Measurements from ENCODE around the gene PRKCB. TPM values are rescaled to one million over a fixed set of nuclear protein-coding genes. Genes with fewer than 3 reads are reported as not detected.
"Not testable (repeated sequence)": the region's sequence is repeated elsewhere in the genome, so short reads cannot be mapped to it uniquely, and the experiment has no call there.

Gene PRKCB
- total RNA-seq, 2 experiments from 2014 or later, result 75.8 to 82.6 TPM

GRCh38 chr16:23922406-23922805 is 86.6 kb downstream of the PRKCB start:
- Mint-ChIP-seq H3K27me3 (no peaks in the 10 kb centered on the region), H3K4me1 (peaks cover 53% of the 10 kb centered on the region), H3K36me3 (peaks cover 53% of the 10 kb centered on the region), H3K27ac (no peak overlapping the region), H3K4me3 (no peak overlapping the region), H3K9me3 (peaks cover 13% of the 10 kb centered on the region)
- DNase-seq, result no peak

DNA sequence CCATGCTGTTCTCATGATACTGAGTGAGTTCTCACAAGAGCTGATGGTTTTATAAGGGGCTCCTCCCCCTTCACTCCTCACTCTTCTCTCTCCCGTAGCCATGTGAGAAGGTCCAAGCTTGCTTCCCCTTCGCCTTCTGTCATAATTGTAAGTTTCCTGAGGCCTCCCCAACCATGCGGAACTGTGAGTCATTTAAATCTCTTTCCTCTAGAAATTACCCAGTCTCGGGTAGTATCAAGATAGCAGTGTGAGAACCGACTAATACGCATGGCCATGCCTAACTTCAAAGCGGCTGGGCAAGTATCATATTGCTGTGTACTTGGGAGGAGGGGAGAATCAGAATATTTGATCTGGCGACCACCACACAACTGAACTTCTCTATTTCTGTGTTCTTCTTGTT is 88.3 kb downstream of the PRKCB start:
- no peak for DNase-seq
- H3K4me3 Mint-ChIP-seq, result no peak overlapping the region
- peaks cover 48% of the 10 kb centered on the region for H3K36me3 Mint-ChIP-seq
- no peaks in the 10 kb centered on the region for H3K27me3 Mint-ChIP-seq
- H3K27ac Mint-ChIP-seq, result peak overlapping the region; percentile 47
- peaks cover 10% of the 10 kb centered on the region for H3K9me3 Mint-ChIP-seq
- H3K4me1 Mint-ChIP-seq, result peaks cover 54% of the 10 kb centered on the region

- no peak for DNase-seq
- no peak overlapping the region for H3K27ac Mint-ChIP-seq
- peaks cover 29% of the 10 kb centered on the region for H3K36me3 Mint-ChIP-seq
- no peak overlapping the region for H3K4me3 Mint-ChIP-seq
- H3K4me1 Mint-ChIP-seq, result peaks cover 28% of the 10 kb centered on the region
- H3K9me3 Mint-ChIP-seq, result no peaks in the 10 kb centered on the region
- H3K27me3 Mint-ChIP-seq, result no peaks in the 10 kb centered on the region
Observed at GRCh38 chr16:23927796-23928195, 92.0 kb downstream of the PRKCB start.

DNA sequence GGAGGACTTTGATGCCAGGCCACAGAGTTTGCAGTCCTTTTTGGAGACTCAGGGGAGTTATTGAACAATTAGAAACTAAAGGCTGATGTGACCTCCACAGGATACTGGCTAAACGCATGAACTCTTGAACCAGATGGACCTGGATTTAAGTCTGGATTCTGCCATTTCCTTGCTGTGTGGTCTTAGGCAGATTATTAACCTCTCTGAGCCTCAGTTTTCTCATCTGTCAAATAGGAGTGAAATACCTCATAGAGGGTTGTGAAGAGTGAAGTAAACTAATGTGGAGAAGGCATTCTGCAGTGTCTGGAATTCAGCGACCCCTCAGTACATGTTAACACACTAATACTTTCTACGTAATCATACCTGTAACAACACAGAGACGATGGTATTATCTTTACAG is 93.5 kb downstream of the PRKCB start:
- Mint-ChIP-seq H3K9me3 (peaks cover 2% of the 10 kb centered on the region), H3K4me3 (no peak overlapping the region), H3K36me3 (peaks cover 34% of the 10 kb centered on the region), H3K27me3 (no peaks in the 10 kb centered on the region), H3K27ac (no peak overlapping the region), H3K4me1 (peaks cover 23% of the 10 kb centered on the region)
- no peak for DNase-seq

GRCh38 chr16:23929856-23930255 is 94.1 kb downstream of the PRKCB start:
- Mint-ChIP-seq H3K27me3 (no peaks in the 10 kb centered on the region), H3K36me3 (peaks cover 31% of the 10 kb centered on the region), H3K4me3 (no peak overlapping the region), H3K27ac (no peak overlapping the region), H3K4me1 (peaks cover 27% of the 10 kb centered on the region), H3K9me3 (peaks cover 2% of the 10 kb centered on the region)
- DNase-seq, result no peak

- H3K27me3 Mint-ChIP-seq, result no peaks in the 10 kb centered on the region
- peaks cover 29% of the 10 kb centered on the region for H3K4me1 Mint-ChIP-seq
- no peak overlapping the region for H3K4me3 Mint-ChIP-seq
- no peak overlapping the region for H3K27ac Mint-ChIP-seq
- H3K9me3 Mint-ChIP-seq, result peaks cover 2% of the 10 kb centered on the region
- no peak for DNase-seq
- peaks cover 31% of the 10 kb centered on the region for H3K36me3 Mint-ChIP-seq
Observed at GRCh38 chr16:23930791-23931190, 95.0 kb downstream of the PRKCB start.

GRCh38 chr16:23931199-23931598 is 95.4 kb downstream of the PRKCB start:
- H3K4me1 Mint-ChIP-seq, result peaks cover 33% of the 10 kb centered on the region
- no peaks in the 10 kb centered on the region for H3K27me3 Mint-ChIP-seq

GRCh38 chr16:23933650-23934049 is 97.9 kb downstream of the PRKCB start:
- Mint-ChIP-seq H3K36me3 (peaks cover 42% of the 10 kb centered on the region), H3K4me1 (peaks cover 26% of the 10 kb centered on the region)
- DNase-seq, H3K9me3 Mint-ChIP-seq, H3K27me3 Mint-ChIP-seq, H3K27ac Mint-ChIP-seq, H3K4me3 Mint-ChIP-seq: not testable (repeated sequence)

More at GRCh38 chr16:23931199-23931598, 95.4 kb downstream of the PRKCB start:
- Mint-ChIP-seq H3K4me3 (no peak overlapping the region), H3K36me3 (peaks cover 33% of the 10 kb centered on the region), H3K9me3 (peaks cover 4% of the 10 kb centered on the region), H3K27ac (no peak overlapping the region)
- no peak for DNase-seq

- DNase-seq, result no peak
- Mint-ChIP-seq H3K4me1 (peaks cover 28% of the 10 kb centered on the region), H3K27ac (no peak overlapping the region), H3K9me3 (peaks cover 4% of the 10 kb centered on the region), H3K36me3 (peaks cover 42% of the 10 kb centered on the region), H3K27me3 (no peaks in the 10 kb centered on the region), H3K4me3 (no peak overlapping the region)
Observed at GRCh38 chr16:23934610-23935236, 98.9 kb downstream of the PRKCB start.

GRCh38 chr16:23940111-23940510 is 104.3 kb downstream of the PRKCB start:
- H3K4me3 Mint-ChIP-seq, result no peak overlapping the region
- DNase-seq, result no peak
- H3K27me3 Mint-ChIP-seq, result no peaks in the 10 kb centered on the region
- peaks cover 2% of the 10 kb centered on the region for H3K9me3 Mint-ChIP-seq
- H3K27ac Mint-ChIP-seq, result no peak overlapping the region
- peaks cover 28% of the 10 kb centered on the region for H3K36me3 Mint-ChIP-seq
- peaks cover 39% of the 10 kb centered on the region for H3K4me1 Mint-ChIP-seq

DNA sequence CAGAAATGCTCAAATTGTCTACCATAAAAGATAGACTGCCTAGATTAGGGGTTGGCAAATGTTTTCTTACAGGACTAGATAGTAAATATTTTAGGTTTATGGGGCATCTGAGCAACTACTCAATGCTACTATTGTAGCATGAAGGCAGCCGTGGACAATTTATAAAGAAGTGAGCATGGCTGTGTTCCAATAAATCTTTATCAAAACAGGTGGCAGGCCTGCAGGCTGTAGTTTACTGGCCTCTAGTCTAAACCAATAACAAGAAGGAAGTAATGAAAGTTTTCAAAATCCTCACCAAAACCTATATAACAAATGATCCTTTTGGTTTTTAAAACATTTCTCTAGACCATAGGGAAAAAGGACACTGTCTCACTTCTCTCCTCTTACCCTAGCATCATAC is 105.2 kb downstream of the PRKCB start:
- Mint-ChIP-seq H3K27ac (no peak overlapping the region), H3K27me3 (no peaks in the 10 kb centered on the region), H3K4me3 (no peak overlapping the region), H3K4me1 (peaks cover 45% of the 10 kb centered on the region), H3K9me3 (peaks cover 1% of the 10 kb centered on the region), H3K36me3 (peaks cover 21% of the 10 kb centered on the region)
- DNase-seq, result no peak

GRCh38 chr16:23941963-23942564 is 106.3 kb downstream of the PRKCB start:
- H3K9me3 Mint-ChIP-seq, result no peaks in the 10 kb centered on the region
- no peak overlapping the region for H3K4me3 Mint-ChIP-seq
- peaks cover 48% of the 10 kb centered on the region for H3K4me1 Mint-ChIP-seq
- no peak overlapping the region for H3K27ac Mint-ChIP-seq
- H3K27me3 Mint-ChIP-seq, result no peaks in the 10 kb centered on the region
- no peak for DNase-seq
- peaks cover 15% of the 10 kb centered on the region for H3K36me3 Mint-ChIP-seq

DNA sequence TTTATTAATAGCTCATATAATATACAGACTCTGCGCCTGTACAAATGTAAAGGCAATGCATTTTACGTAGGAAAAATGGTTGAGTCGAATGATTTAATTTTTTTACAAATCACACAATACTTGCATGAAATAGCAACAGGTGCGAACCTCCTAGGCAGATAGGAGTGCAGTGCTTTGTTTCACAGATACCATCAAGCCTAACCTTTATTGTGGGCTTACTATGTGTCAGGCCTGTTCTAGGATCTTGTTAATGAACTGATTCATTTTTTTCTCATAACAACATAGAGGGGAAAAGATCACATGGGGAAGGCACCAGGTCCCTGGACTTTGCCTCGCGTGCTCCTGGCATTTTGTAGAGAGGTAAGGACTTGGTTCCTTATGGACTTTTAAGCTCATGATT is 107.8 kb downstream of the PRKCB start:
- Mint-ChIP-seq H3K9me3 (no peaks in the 10 kb centered on the region), H3K36me3 (peaks cover 16% of the 10 kb centered on the region), H3K27ac (peak overlapping the region; percentile 12), H3K4me1 (peaks cover 59% of the 10 kb centered on the region), H3K27me3 (no peaks in the 10 kb centered on the region), H3K4me3 (no peak overlapping the region)
- DNase-seq, result no peak

DNA sequence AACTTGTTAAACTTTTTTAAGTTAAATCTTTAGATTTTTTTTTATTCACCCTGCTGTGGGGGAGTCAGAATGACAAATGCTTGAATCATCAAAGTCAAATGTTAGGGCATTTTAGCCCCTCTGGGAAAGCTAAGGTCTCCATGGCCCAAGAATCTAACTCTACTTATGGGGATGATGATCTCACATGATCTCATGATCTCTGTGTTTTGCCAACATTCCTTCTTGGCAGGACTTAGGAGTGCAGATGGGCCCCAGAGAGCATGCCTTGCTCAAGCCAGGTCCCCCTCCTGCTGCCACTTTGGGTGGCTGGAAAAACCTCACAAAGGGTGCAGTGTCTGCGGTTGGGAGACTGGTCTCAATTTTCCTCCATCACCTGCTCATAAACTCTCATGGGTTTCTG is 108.6 kb downstream of the PRKCB start:
- Mint-ChIP-seq H3K36me3 (peaks cover 18% of the 10 kb centered on the region), H3K27me3 (no peaks in the 10 kb centered on the region), H3K27ac (peak overlapping the region; percentile 62), H3K4me1 (peaks cover 66% of the 10 kb centered on the region), H3K4me3 (no peak overlapping the region), H3K9me3 (no peaks in the 10 kb centered on the region)
- no peak for DNase-seq

DNA sequence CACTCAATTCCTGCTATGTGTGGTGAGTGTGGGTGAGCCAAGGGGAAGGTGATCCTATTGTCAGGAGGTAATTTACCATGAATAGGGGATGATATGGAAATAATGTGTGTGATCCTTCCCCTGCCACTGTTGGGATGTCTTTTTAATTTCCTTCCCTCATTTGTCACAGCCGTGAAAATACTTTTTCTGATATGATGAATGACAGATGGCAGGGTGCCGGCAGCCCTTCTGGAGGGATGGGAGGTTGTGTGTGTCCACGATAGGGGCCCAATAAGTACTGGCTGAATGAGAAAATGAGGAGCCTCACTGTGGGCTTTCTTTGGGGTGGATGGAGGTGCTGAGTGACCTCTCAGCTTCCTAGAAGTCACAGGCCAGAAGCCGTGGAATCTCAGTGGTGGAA is 109.5 kb downstream of the PRKCB start:
- Mint-ChIP-seq H3K9me3 (no peaks in the 10 kb centered on the region), H3K4me1 (peaks cover 71% of the 10 kb centered on the region), H3K4me3 (no peak overlapping the region), H3K27me3 (no peaks in the 10 kb centered on the region), H3K27ac (peak overlapping the region; percentile 62), H3K36me3 (peaks cover 20% of the 10 kb centered on the region)
- no peak for DNase-seq

DNA sequence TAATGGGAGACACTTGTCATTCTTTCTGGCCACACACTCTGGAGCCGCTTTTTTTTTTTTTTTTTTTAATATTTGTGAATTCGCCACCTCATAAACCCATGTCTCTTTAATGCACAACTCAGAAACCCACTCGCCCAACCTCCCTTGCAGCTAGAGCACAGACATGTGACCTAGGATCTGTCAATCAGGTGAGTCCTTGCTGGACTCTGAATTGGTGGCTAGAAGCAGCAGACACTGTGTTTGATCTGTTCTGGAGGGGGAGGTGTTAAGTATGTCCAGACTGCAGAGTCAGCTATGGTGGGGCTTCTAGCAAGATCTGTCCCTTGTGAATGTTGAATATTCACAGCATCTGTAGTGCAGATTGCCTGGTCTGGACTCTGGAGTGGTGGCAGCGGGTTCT is 112.1 kb downstream of the PRKCB start:
- DNase-seq, result no peak
- H3K4me3 Mint-ChIP-seq, result no peak overlapping the region
- no peaks in the 10 kb centered on the region for H3K27me3 Mint-ChIP-seq
- peaks cover 32% of the 10 kb centered on the region for H3K36me3 Mint-ChIP-seq
- H3K4me1 Mint-ChIP-seq, result peaks cover 89% of the 10 kb centered on the region
- no peaks in the 10 kb centered on the region for H3K9me3 Mint-ChIP-seq
- H3K27ac Mint-ChIP-seq, result peak overlapping the region; percentile 20
